ENCODE results near the gene PSMA5.
"Not testable (repeated sequence)": the region's sequence is repeated elsewhere in the genome, so short reads cannot be mapped to it uniquely, and the experiment has no call there.

The PSMA5 gene

DNA sequence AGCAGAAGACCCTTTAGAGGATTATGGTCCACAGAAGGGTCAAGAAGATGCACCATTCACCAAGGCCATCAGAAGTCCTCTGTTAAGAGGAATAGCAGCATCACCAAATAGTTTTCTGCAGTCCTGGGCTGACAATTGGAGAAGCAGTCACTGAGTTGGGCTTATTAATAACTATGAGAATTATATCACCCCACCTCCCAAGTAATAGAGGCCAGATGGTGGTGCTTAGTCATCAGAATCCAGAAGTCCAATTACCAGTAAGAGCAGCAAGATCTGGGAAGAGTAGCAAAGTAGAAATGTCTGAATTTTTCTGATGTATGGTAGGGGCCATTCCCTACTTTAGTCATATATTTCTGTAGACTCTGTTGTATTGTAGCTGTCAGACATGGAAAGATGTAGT is 6.1 kb upstream of the PSMA5 start:
- DNase-seq: no peak

DNA sequence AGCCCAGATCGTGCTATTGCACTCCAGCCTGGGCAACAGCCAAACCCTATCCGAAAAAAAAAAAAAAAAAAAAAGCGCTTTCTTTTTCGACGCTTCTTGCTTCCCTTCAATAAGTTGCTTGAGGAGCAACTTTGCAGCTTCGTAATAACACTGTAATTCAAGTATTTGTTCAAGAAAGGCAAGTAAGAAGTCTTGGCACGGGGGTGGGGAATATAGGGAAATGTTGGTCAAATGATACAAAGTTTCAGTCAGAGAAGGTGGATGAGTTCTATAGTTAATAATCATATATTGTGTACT is 871 bp upstream of the PSMA5 start:
- DNase-seq: no peak

DNA sequence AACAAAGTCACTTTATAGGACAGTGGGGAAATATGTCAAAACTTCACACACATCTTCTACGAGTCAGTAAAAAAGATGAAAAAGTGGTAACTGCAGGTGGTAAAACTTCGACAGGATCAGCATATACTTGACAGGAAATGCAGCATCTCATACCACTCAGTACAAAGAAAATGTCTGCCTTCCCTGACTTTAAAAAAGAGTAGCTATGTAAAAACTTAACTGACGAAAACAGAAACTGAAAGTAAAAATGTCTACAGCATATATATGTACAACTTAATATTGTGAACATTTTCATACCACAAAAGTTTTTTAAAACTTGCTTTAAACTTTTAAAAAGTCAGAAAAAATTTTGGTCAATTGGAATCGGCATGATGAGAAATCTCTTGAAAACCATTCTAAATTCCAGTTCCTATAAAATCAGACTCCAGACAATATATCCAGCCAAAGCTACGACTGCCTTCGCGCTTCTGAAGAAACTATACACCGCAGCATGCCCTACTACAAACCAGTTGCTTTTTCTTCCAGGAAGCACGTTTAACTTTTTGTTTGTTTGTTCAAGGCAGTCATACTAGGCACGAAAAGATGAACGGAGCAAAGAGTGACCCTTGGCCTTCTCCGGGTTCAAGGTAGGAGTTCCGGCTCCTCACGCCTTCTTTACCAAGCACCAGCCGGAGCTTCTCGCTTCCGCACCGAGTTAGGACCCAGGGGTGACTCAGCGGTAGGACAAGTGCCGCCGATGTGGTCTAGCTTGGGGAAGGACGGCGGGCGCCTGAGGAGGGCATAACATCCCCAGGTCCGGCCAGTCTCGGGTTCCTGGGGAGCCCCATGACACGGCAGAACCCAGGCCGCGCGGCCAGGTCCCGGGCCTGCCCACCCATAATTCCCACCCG is 612 bp downstream of the PSMA5 start:
- peak; percentile 29 to 53 for DNase-seq

DNA sequence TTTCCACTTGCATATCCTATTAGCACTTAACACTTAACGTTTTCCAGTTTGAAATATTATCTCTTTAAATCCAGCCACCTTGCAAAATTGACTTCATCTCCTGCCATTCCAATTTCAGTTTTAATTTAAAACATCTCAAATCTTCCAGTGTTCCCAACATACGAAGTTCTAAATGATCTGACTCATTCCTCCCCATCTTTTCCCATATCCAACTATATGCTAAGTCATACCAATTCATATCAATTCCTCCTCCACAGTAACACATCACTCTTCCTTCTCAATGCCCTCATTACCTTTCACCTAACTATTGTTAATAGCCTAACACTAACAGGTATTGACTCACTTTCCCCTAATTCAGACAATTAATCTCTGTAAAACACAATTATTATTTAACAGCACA is 2.8 kb downstream of the PSMA5 start:
- no peak for DNase-seq

DNA sequence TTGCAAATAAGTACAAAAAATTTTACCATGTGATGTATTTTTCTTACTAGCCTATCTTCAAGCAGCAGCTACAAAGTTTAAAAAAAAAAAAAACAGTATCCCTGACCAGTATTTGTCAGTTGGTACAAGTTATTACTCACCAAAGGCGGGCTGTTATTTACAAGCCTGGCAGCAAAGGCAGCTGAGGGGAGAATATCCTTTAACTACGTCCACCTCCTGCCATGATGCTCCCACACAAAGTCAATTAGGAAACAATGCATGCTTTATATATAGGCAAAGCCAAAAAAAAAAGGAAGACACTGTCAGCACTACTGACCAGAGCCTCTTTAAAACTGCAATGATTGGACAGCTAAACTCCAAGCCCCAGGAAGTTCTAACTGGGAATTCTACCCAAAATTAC is 13.7 kb downstream of the PSMA5 start:
- no peak for DNase-seq

DNA sequence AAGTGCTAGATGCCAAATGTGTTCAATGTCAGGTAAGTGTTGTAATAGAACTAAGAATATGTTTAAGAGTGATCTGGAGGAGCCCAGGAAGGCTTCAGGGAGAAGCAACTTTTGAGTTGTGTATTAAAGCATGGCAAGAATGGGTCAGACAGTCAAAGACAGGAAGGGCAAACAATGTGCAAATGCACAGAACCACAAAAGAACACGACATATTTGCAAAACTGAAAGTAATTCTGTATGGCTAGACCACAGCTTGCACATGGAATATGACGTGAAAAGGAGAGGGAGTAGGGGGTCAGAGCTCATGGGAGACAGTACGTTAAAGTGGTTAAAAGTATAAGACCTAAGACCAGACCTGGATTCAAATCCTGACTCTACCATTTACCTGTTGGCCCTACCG is 21.4 kb downstream of the PSMA5 start:
- DNase-seq: no peak

DNA sequence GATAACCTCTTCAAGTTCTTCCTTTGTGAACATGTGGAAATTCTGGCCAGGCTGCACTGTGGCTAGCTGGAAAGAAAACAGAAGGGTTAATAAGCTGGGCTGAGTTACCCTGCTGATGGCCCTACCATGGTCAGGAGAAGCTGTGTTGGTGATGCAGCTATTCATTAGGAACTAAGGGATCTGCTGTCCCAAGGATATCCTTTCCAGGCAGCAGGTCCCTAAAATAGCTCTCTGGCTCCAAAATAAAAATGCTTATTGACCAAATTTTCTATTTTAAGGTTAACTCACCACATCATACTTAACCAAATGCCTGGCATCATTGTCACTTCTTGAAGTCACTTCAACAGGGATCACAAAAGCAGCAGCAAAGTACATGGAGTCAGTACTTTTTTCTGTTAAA is 24.2 kb downstream of the PSMA5 start:
- no peak for DNase-seq

DNA sequence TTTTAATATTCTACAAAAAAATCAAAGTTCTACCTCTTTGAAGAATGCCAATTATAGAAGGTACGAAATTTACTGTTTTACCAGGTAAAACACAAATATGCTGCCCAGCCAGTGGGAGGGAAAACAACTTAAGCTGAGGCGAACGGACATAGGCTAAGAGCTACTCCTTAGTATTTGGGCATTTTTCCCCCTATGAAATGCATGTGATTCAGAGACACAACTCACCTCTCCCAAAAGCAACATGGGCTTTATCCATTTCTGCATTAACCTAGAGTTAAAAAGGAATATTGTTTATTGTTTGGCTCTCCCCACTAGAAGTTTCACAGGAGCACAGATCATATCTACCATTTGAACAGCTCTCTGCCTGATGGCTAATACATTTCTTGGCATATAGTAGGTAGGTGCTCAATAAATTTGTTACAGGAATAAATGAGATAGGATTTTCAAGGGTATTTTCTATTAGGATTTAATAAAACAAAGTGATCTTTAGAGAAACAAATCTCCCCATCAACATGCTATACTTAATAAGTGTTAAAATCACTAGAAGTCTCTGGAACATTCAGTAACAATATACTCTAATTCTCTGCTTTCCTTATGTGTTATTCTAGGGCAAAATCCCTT is 26.1 kb downstream of the PSMA5 start:
- DNase-seq: no peak

DNA sequence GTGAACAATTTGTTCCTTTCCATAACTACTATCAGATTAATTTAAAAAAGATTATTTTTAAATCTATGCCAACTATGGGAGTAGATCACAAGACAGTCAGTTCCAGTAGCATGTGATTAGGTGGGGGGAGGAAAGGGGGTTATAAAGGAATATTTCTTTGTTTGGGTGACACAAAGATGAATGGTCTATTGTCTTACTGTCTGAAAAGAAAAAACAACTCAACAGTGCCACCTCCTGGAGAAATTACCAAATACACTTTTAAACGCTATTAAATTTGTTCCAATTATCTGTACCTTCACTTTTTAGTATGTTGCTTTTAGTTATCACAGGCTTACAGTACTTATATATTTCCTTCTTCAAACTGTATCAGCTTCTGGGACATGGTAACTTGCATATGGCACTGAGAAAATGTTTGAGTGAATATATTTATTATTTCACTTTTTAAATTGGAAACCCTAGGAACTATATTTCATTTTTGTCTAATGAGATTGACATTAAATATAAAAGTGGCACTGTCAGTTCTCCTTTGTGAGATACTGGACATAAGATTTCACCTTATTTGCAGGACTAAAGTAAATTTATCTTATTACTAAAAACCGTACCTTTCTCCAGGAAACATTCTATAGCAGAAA is 26.8 kb downstream of the PSMA5 start:
- peak; percentile 50 to 61 for DNase-seq

DNA sequence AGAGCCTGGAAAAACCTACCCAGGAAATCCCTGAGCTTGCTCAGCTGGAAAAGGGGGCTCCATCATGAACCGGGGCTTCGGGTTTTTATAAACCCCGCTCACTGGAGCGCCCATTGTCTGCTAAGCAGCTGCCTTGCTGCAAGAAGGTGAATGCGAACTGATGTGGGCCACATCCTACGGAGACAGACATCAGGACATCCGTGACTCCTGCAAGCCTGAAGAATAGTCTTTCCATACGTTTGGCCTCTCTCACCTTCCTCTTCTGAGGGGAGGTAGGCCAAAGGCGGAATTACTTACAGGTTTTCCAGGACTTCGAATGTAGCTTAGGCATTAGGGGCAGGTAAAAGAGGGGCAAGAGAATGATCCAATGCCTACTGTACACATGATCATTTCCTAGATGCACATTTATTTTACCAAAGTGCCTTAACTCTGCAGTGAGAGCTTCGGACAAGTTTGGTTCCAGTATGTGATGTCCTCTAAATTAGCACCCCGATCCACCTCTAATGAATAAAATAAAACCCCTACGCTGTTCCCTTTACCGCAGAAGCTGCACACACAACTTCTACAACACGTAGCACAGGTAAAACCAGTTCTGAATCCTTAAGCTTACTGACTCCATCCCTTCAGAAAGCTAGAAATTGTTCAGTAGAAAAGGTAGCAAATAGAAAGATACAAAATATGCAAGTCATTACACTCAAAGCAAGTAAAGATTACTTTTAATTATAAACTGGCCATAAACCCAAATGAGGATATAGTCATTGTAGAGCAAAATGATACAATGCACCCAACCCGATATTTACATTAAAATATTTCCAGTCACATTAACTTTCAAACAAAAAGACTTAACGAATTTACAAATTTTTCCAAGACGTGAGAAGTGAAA is 27.7 kb downstream of the PSMA5 start:
- no peak for DNase-seq

DNA sequence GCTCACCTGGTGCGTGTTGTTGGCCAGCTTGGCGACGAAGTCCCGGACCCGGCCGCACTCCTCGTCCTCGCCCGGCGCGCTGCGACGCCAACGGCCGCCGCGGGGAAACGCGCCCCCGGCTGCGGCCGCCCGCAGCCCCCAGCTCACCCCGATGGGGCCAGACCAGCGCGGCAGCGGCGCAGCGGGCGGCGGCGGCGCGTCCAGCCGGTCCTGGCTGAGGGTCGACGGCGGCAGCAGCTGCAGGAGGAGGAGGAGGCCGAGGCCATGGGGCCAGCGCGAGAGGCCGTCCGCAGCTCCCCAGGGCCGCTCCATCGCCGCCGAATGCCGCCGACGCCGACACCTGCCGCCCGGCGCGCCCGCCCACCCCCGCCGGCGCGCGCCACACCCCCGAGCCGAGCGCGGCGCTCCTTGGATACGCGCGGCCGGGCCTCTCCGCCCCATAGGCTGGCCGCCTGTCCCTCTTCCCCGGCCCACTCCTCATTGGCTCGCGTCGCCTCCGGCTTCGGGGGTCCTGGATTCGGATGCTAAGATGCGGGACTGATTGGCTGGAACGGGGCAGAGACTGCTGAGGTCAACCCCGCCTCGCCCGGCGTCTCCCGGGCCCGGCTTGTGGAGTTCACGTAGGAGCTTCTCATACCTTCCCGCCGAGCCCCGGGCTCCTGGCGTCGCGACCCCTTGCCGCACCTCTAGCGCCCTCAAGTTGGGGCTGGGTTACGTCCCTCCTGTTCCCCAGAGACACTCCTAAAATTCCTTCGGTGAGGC is 28.5 kb downstream of the PSMA5 start, which contains the start of gene SORT1:
SORT1 (minus strand) TSS at position 338 of the 762 bp plus-strand sequence; CDS start at position 312, 26 bp downstream.
- no peak for DNase-seq

DNA sequence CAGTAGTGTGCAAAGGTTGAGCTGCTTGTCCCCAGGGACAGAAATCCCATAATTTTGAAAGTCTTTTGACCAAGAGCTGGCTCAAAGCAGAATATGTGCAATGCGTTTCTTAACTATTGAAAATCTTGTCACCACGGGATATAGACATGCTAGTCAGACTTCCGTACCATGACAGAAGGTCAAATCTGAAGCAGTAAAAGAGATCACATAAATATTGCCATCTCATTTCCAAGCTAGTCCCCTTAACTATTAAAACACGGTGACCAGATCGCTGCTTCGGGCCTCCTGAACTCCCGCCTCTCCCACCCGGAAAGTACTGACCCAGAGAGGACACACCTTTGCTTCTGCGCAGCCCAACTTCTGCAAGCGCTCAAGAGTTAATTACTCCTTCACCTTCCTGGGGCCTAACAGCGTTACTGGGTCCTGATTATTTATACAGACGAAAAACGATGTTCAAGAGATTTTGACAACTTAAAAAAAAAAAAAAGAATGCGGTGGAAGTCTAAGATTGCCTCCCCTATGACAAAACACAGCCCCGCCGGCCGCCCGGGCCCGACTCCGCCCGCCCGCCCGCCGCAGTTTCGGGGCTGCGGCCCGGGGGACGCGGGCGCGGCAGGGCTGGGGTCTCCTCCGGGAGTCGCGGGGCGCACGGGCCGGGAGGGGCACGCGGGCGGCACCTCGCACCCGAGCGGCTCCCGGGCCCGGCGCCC is 29.2 kb downstream of the PSMA5 start:
- DNase-seq: no peak

DNA sequence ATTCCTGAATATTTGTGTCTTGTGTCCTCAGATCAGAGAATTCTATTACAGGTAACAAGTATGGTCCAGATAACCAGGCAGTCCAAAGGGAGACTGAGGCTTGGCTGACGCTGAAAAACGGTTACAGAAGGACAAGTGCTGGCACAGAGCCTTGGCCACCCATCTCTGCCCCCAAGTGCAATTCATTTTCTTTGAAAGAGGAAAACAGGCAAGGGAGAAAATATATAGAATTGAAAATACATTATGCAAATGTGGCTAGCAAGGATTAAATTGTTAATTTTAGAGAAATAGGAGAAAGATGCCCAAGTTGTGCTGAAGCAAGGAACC is 29.8 kb downstream of the PSMA5 start:
- DNase-seq: no peak

DNA sequence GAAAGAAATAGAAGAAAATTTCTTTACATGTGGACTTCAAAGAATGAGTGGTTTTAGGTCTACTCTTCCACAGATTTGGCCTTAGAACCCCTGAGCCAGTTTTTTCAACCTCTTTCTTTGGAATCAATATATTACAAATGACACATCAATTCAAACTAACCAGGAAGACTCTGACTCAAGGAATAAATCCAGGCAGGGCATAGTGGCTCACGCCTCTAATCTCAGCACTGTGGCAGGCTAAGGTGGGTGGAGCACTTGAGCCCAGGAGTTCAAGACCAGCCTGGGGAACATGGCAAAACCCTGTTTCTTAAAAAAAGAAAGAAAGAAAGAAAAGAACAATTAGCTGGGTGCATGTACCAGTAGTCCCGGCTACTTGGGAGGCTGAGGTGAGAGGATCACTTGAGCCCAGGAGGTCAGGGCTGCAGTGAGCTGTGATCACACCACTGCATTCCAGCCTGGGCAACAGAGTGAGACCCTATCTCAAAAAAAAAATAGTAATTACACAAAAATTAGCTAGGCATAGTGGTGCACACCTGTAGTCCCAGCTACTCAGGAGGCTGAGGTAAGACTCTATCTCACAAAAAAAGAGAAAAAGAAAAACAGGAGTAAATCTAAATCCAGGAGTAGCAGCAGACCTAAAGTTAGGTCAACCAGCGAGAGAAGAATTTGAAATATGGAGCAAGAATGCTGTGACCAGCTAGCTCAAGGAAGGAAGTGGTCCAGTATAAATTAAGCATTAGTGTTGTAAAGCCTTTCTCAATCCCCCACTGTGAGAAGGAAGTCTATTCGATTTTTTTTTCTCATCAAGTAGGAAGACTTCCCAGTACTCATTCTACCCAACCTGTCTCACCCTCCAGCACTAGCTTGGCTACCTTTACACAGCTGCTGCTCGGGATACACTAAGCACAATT is 30.4 kb downstream of the PSMA5 start:
- peak; percentile 86 to 94 for DNase-seq

DNA sequence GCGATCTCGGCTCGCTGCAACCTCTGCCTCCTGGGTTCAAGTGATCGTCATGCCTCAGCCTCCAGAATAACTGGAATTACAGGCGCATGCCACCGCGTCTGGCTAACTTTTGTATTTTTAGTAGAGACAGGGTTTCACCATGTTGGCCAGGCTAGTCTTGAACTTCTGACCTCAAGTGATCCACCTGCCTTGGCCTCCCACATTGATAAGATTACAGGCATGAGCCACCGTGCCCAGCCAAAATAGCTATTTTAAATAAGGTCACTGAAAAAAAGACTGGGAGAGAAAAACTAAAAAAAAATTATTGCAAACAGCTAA is 31.0 kb downstream of the PSMA5 start:
- not testable (repeated sequence) for DNase-seq

DNA sequence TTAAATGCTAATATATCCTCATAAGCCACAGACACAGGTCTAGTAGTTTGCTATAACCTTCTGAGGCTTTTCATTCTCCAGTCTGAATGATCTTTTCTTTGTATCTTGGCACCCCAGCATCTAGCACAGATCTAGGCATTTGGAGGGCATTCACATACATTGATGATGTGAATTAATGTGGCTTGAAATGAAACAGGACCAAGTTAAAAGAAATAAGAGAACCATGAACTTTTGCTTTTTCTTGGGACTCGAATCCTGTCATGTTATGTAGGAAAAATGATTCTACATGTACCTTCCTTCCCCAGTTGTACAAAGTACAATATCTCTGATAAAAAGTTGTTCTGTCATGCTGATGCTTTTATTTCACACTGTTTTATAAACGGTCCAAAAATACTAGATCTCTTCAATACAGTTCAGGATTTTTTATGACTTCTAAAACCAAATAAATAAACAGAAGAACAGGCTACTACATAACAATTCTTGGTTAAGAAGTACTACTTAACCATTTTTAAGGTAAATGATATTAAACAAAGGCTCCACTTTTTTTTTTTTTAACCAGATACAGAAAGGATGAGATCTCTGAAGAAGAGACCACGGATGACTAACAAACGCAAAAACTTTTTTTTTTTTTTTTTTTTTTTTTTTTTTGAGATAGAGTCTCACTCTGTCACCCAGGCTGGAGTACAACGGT is 31.5 kb downstream of the PSMA5 start:
- DNase-seq: no peak

DNA sequence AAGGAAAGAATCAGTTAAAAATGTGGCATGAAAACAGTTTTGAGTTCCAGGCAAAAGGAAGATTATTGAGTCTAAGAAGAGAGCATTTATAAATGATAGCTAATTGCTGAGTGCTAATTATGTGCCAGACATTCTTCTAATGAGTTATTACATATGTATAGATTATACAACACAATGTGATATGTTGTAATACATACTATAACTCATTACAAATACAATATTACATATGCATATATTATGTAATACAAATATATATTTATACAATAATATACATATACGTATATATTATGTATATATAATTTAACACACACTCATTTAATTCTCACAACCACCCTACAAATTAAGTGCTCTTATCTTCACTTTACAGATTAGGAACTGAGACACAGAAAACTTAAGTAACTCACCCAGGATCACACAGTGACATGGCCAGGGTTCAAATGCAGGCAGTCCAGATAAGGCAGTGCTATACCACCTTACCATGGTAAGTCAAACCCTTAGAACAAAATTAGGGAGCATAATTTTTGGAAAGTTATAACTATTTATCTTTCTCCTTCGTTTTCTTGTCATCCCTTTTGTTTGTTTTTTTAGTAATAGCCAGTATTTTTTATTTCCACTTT is 32.5 kb downstream of the PSMA5 start:
- DNase-seq: no peak

DNA sequence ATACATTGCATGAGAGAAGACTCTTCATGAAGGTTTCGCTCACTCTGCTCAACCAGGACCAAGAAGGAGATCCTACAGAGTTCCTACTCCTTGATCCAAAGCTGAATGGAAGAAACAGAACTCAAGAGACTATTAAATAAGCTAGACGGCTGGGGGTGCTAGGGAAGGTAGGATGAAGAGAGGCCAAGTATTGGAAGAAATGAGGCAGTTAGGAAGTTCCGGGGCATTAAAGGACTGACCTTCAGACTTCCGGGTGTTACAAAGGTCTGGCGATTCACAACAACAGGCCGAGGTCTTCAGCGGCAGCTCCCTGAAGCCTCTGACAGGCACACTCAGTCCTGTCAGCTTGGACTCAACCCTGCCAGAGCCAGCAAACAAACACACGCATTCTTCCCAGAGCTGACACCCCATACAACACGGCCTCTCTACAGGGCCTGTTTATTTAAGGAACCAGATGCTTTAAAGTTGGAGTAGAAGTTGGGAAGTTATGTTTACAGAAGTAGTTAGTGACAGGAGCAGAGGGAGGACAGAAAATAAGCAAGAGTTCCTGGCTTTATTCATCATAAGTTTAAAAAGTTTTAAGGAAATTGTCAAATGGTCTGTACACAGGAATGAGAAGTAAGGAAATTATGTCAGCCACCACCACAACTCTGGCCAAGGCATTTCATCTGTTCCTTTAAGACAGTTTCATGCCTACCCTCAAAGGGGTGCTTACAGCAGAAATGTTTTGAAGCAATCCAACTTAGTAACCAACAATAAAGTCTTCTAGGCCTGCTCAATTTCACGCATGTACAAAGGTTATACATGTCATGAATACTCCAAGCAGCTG is 33.2 kb downstream of the PSMA5 start:
- peak; percentile 14 to 27 for DNase-seq
